Measurements from ENCODE around the gene TET1. TPM values are rescaled to one million over a fixed set of nuclear protein-coding genes. Genes with fewer than 3 reads are reported as not detected.
"Not testable (repeated sequence)": the region's sequence is repeated elsewhere in the genome, so short reads cannot be mapped to it uniquely, and the experiment has no call there.

Gene TET1
- total and polyA plus RNA-seq, 2 of the 13 experiments (the other 11 are each of a cell fraction or from before 2014, with no cell fraction given): 6.9 to 7.3 TPM

DNA sequence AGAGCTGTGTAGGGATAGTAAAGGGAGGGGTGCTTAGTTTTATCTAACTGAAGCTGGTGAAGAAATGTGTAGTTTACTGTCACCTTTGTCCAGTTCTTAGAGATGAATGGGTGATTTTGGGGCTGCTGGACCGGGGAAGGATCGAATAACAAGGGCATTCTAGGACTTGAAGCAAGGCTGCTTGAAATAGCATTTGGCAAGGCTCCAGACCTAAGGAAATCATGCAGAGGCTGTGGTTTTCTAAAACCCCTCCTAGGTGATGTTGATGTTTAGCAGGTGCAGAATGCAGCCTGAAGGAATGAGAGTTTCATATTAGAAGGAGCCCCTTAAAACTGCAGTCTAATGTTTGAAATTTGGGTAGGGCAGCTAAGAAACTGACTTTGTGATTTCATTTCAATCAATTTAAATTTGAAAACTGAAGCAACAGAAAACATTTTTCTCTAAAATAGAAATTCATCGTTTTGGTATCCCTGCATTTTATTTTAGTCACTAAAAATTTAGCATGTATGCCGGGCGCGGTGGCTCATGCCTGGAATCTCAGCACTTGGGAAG lies 68.5 kb downstream of the TET1 start:
- peaks cover 30% of the 10 kb centered on the region for H3K4me1 ChIP-seq (ENCODE audit: insufficient read depth, low read length)
- peaks cover 3% of the 10 kb centered on the region for H3K79me2 ChIP-seq (ENCODE audit: insufficient read depth, low read length)
- H4K20me1 ChIP-seq (ENCODE audit: insufficient read depth, low read length): no peaks in the 10 kb centered on the region
- intact Hi-C loops (cut with micrococcal nuclease; ENCODE audit: unreplicated experiment) (no loop called here), in situ Hi-C loops (cut with HindIII; ENCODE audit: extremely low pct_ligation_motif_present, low pct_unique_long_range_greater_than_20kb) (no loop called here)
- no peak overlapping the region for H3K4me2 ChIP-seq (ENCODE audit: low read depth, low read length)
- H2AFZ ChIP-seq (ENCODE audit: low read length): no peak overlapping the region
- peaks cover 2 to 5% of the 10 kb centered on the region in 2 experiments; a peak in 1 of 5 replicates for H3K36me3 ChIP-seq (replicated peaks in 1 of 2; ENCODE audit: control insufficient read depth in 1 of 2, insufficient read depth in 2 of 2, low read length in 2 of 2)
- FAIRE-seq: no peak
- TF ChIP-seq ZNF775 (CRISPR knock-in tag; IDR thresholded peaks at IDR 0.05; ENCODE audit: borderline replicate concordance): no peak
- no peak overlapping the region for H3K27ac ChIP-seq (ENCODE audit: extremely low read length, insufficient read depth, low read length)
- no TSS peak for BruUV-seq (replicated peaks)
- ChIA-PET CTCF (ENCODE audit: low intra/inter-chr PET ratio, low total read pairs) (no interaction called here), POLR2A (no interaction called here)
- H3K4me3 ChIP-seq (replicated peaks in 1 of 3; ENCODE audit: insufficient read depth in 1 of 3, low read depth in 2 of 3, low read length in 3 of 3): no peak overlapping the region
- 80% methylated on average over 6 of the region's 6 CpGs for WGBS (ENCODE audit: low lambda C conversion rate)
- H3K27me3 ChIP-seq (ENCODE audit: control insufficient read depth in 1 of 2, insufficient read depth in 2 of 2, low read length in 2 of 2): no peaks in the 10 kb centered on the region
- H3K9ac ChIP-seq (ENCODE audit: insufficient read depth, low read depth, low read length): no peak overlapping the region
- ATAC-seq: no peak
- DNase-seq (ENCODE audit: low spot score): no peak
- H3K9me3 ChIP-seq (ENCODE audit: low read length): no peaks in the 10 kb centered on the region

DNA sequence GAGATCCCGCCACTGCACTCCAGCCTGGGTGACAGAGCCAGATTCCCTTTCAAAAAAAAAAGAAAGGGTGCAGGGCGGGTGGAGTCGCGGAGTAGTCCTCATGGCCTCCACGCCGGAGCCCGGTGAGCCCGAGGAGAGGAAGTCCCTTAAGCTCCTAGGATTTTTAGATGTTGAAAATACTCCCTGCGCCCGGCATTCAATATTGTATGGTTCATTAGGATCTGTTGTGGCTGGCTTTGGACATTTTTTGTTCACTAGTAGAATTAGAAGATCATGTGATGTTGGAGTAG lies 72.1 kb downstream of the TET1 start:
- H3K9me3 ChIP-seq (ENCODE audit: low read length); DNase-seq (ENCODE audit: low spot score); H3K79me2 ChIP-seq (ENCODE audit: insufficient read depth, low read length); H3K9ac ChIP-seq (ENCODE audit: insufficient read depth, low read depth, low read length); BruUV-seq (replicated peaks); in situ Hi-C loops (cut with HindIII; ENCODE audit: extremely low pct_ligation_motif_present, low pct_unique_long_range_greater_than_20kb); FAIRE-seq; H3K27me3 ChIP-seq (ENCODE audit: control insufficient read depth in 1 of 2, insufficient read depth in 2 of 2, low read length in 2 of 2); intact Hi-C loops (cut with micrococcal nuclease; ENCODE audit: unreplicated experiment); H3K4me3 ChIP-seq (replicated peaks in 1 of 3; ENCODE audit: insufficient read depth in 1 of 3, low read depth in 2 of 3, low read length in 3 of 3); ATAC-seq; H3K27ac ChIP-seq (ENCODE audit: extremely low read length, insufficient read depth, low read length); CTCF ChIA-PET (ENCODE audit: low intra/inter-chr PET ratio, low total read pairs); H2AFZ ChIP-seq (ENCODE audit: low read length); POLR2A ChIA-PET; H3K4me2 ChIP-seq (ENCODE audit: low read depth, low read length); H4K20me1 ChIP-seq (ENCODE audit: insufficient read depth, low read length): not testable (repeated sequence)
- WGBS (ENCODE audit: low lambda C conversion rate): 97% methylated on average over 10 of the region's 10 CpGs
- peaks cover 36% of the 10 kb centered on the region for H3K4me1 ChIP-seq (ENCODE audit: insufficient read depth, low read length)
- peaks cover 5 to 16% of the 10 kb centered on the region in 2 experiments; a peak in 3 of 5 replicates for H3K36me3 ChIP-seq (replicated peaks in 1 of 2; ENCODE audit: control insufficient read depth in 1 of 2, insufficient read depth in 2 of 2, low read length in 2 of 2)

GRCh38 chr10:68633281-68633680 lies 73.1 kb downstream of the TET1 start:
- POLR2A ChIA-PET: no interaction called here
- TF ChIP-seq NR2C2 (CRISPR knock-in tag; IDR thresholded peaks at IDR 0.05; ENCODE audit: borderline replicate concordance): no peak
- TF ChIP-seq, protein P1, sequence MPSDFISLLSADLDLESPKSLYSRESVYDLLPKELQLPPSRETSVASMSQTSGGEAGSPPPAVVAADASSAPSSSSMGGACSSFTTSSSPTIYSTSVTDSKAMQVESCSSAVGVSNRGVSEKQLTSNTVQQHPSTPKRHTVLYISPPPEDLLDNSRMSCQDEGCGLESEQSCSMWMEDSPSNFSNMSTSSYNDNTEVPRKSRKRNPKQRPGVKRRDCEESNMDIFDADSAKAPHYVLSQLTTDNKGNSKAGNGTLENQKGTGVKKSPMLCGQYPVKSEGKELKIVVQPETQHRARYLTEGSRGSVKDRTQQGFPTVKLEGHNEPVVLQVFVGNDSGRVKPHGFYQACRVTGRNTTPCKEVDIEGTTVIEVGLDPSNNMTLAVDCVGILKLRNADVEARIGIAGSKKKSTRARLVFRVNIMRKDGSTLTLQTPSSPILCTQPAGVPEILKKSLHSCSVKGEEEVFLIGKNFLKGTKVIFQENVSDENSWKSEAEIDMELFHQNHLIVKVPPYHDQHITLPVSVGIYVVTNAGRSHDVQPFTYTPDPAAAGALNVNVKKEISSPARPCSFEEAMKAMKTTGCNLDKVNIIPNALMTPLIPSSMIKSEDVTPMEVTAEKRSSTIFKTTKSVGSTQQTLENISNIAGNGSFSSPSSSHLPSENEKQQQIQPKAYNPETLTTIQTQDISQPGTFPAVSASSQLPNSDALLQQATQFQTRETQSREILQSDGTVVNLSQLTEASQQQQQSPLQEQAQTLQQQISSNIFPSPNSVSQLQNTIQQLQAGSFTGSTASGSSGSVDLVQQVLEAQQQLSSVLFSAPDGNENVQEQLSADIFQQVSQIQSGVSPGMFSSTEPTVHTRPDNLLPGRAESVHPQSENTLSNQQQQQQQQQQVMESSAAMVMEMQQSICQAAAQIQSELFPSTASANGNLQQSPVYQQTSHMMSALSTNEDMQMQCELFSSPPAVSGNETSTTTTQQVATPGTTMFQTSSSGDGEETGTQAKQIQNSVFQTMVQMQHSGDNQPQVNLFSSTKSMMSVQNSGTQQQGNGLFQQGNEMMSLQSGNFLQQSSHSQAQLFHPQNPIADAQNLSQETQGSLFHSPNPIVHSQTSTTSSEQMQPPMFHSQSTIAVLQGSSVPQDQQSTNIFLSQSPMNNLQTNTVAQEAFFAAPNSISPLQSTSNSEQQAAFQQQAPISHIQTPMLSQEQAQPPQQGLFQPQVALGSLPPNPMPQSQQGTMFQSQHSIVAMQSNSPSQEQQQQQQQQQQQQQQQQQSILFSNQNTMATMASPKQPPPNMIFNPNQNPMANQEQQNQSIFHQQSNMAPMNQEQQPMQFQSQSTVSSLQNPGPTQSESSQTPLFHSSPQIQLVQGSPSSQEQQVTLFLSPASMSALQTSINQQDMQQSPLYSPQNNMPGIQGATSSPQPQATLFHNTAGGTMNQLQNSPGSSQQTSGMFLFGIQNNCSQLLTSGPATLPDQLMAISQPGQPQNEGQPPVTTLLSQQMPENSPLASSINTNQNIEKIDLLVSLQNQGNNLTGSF (CRISPR knock-in tag; IDR thresholded peaks at IDR 0.05): no peak
- TF ChIP-seq RCOR2 (CRISPR knock-in tag; IDR thresholded peaks at IDR 0.05): no peak
- no peak for TF ChIP-seq ZBTB42 (CRISPR knock-in tag; IDR thresholded peaks at IDR 0.05)
- no peak for TF ChIP-seq PAX8 (CRISPR knock-in tag; IDR thresholded peaks at IDR 0.05; ENCODE audit: borderline replicate concordance)
- TF ChIP-seq SRY (CRISPR knock-in tag; IDR thresholded peaks at IDR 0.05): no peak

More at GRCh38 chr10:68633281-68633680, 73.1 kb downstream of the TET1 start:
- BruUV-seq (replicated peaks): no TSS peak
- CTCF ChIA-PET (ENCODE audit: low intra/inter-chr PET ratio, low total read pairs): no interaction called here
- Histone ChIP-seq H3K4me2 (ENCODE audit: low read depth, low read length) (no peak overlapping the region), H3K4me3 (replicated peaks in 1 of 3; ENCODE audit: insufficient read depth in 1 of 3, low read depth in 2 of 3, low read length in 3 of 3) (no peak overlapping the region), H3K27me3 (ENCODE audit: control insufficient read depth in 1 of 2, insufficient read depth in 2 of 2, low read length in 2 of 2) (no peaks in the 10 kb centered on the region), H4K20me1 (ENCODE audit: insufficient read depth, low read length) (no peaks in the 10 kb centered on the region), H3K79me2 (ENCODE audit: insufficient read depth, low read length) (no peaks in the 10 kb centered on the region), H2AFZ (ENCODE audit: low read length) (no peak overlapping the region), H3K9ac (ENCODE audit: insufficient read depth, low read depth, low read length) (no peak overlapping the region), H3K4me1 (ENCODE audit: insufficient read depth, low read length) (peaks cover 36% of the 10 kb centered on the region), H3K27ac (ENCODE audit: extremely low read length, insufficient read depth, low read length) (no peak overlapping the region), H3K36me3 (replicated peaks in 1 of 2; ENCODE audit: control insufficient read depth in 1 of 2, insufficient read depth in 2 of 2, low read length in 2 of 2) (peaks cover 5 to 16% of the 10 kb centered on the region in 2 experiments; a peak in 3 of 5 replicates), H3K9me3 (ENCODE audit: low read length) (no peaks in the 10 kb centered on the region)
- DNase-seq (ENCODE audit: low spot score) (no peak), FAIRE-seq (no peak), ATAC-seq (no peak)
- in situ Hi-C loops (cut with HindIII; ENCODE audit: extremely low pct_ligation_motif_present, low pct_unique_long_range_greater_than_20kb): no loop called here
- whole genome bisulfite sequencing (ENCODE audit: low lambda C conversion rate): 93% methylated on average over 4 of the region's 4 CpGs
- intact Hi-C loops (cut with micrococcal nuclease; ENCODE audit: unreplicated experiment): no loop called here

All from HepG2 (cell line).